Stimulated activated memory B cell treated with anti-CD40 and anti-IgM and Interleukin-4, amounts not matched to agents 10 μg/mL and 1 μg/mL and 100 μg/mL, for 72 hours (primary cell): ENCODE results near the gene CEACAM16.
A peak's percentile ranks its signal among the peaks of the same experiment; 100 is the strongest.

Source experiments
- ATAC-seq: fragments of 150-1000 bp; cut with Tn5 transposase; 2 replicates; pipeline ENCODE4 v1.10.0; 2021
- H3K27ac Mint-ChIP-seq: one replicate; pipeline ENCODE4 v1.8.0; 2022; ENCODE audit warnings: mild to moderate bottlenecking, mixed read lengths
- H3K27me3 Mint-ChIP-seq: one replicate; pipeline ENCODE4 v1.8.0; 2022; ENCODE audit warnings: mixed read lengths
- H3K36me3 Mint-ChIP-seq: one replicate; pipeline ENCODE4 v1.8.0; 2022; ENCODE audit warnings: mixed read lengths
- H3K4me1 Mint-ChIP-seq: one replicate; pipeline ENCODE4 v1.8.0; 2022; ENCODE audit warnings: mixed read lengths
- H3K4me3 Mint-ChIP-seq: one replicate; pipeline ENCODE4 v1.8.0; 2022; ENCODE audit warnings: mild to moderate bottlenecking, moderate library complexity, mixed read lengths
- H3K9me3 Mint-ChIP-seq: one replicate; pipeline ENCODE4 v1.8.0; 2022; ENCODE audit warnings: mixed read lengths

Gene CEACAM16

GRCh38 chr19:44723952-44724319, 25.0 kb downstream of the CEACAM16 start:
- Mint-ChIP-seq H3K27me3 (peaks cover 21% of the 10 kb centered on the region), H3K4me1 (peaks cover 48% of the 10 kb centered on the region), H3K4me3 (no peak overlapping the region), H3K27ac (peak overlapping the region; percentile 5), H3K9me3 (no peaks in the 10 kb centered on the region), H3K36me3 (no peaks in the 10 kb centered on the region)
- ATAC-seq, result peak; percentile 88

- ATAC-seq, result no peak
- H3K27ac Mint-ChIP-seq, result peak overlapping the region; percentile 22
- H3K36me3 Mint-ChIP-seq, result no peaks in the 10 kb centered on the region
- peaks cover 30% of the 10 kb centered on the region for H3K27me3 Mint-ChIP-seq
- H3K4me1 Mint-ChIP-seq, result peaks cover 59% of the 10 kb centered on the region
- no peak overlapping the region for H3K4me3 Mint-ChIP-seq
- H3K9me3 Mint-ChIP-seq, result no peaks in the 10 kb centered on the region
These were observed 26.3 kb downstream of the CEACAM16 start for GRCh38 chr19:44725251-44725650.

GRCh38 chr19:44725684-44726083, 26.7 kb downstream of the CEACAM16 start:
- H3K27ac Mint-ChIP-seq, result peak overlapping the region; percentile 22
- ATAC-seq, result no peak
- peaks cover 30% of the 10 kb centered on the region for H3K27me3 Mint-ChIP-seq
- no peaks in the 10 kb centered on the region for H3K36me3 Mint-ChIP-seq
- no peak overlapping the region for H3K4me3 Mint-ChIP-seq
- H3K9me3 Mint-ChIP-seq, result no peaks in the 10 kb centered on the region
- H3K4me1 Mint-ChIP-seq, result peaks cover 59% of the 10 kb centered on the region

- Mint-ChIP-seq H3K4me3 (no peak overlapping the region), H3K9me3 (no peaks in the 10 kb centered on the region), H3K36me3 (no peaks in the 10 kb centered on the region), H3K27me3 (peaks cover 30% of the 10 kb centered on the region), H3K4me1 (peaks cover 59% of the 10 kb centered on the region), H3K27ac (peak overlapping the region; percentile 22)
- ATAC-seq, result no peak
These were observed 27.5 kb downstream of the CEACAM16 start for GRCh38 chr19:44726465-44726864.

- peak overlapping the region; percentile 35 for H3K27ac Mint-ChIP-seq
- no peak overlapping the region for H3K4me3 Mint-ChIP-seq
- ATAC-seq, result no peak
- peaks cover 43% of the 10 kb centered on the region for H3K4me1 Mint-ChIP-seq
- H3K9me3 Mint-ChIP-seq, result no peaks in the 10 kb centered on the region
- no peaks in the 10 kb centered on the region for H3K36me3 Mint-ChIP-seq
- peaks cover 37% of the 10 kb centered on the region for H3K27me3 Mint-ChIP-seq
These were observed 29.2 kb downstream of the CEACAM16 start for GRCh38 chr19:44728178-44728577.

- Mint-ChIP-seq H3K36me3 (no peaks in the 10 kb centered on the region), H3K9me3 (no peaks in the 10 kb centered on the region), H3K4me3 (peak overlapping the region; percentile 33), H3K27me3 (peaks cover 35% of the 10 kb centered on the region), H3K4me1 (peaks cover 31% of the 10 kb centered on the region), H3K27ac (peak overlapping the region; percentile 59)
- ATAC-seq, result peak; percentile 81
These were observed 30.6 kb downstream of the CEACAM16 start for GRCh38 chr19:44729516-44730033.

GRCh38 chr19:44731081-44731480, 32.1 kb downstream of the CEACAM16 start:
- no peaks in the 10 kb centered on the region for H3K36me3 Mint-ChIP-seq
- peaks cover 36% of the 10 kb centered on the region for H3K27me3 Mint-ChIP-seq
- H3K4me3 Mint-ChIP-seq, result no peak overlapping the region
- H3K9me3 Mint-ChIP-seq, result no peaks in the 10 kb centered on the region
- no peak for ATAC-seq
- no peak overlapping the region for H3K27ac Mint-ChIP-seq
- peaks cover 30% of the 10 kb centered on the region for H3K4me1 Mint-ChIP-seq

- Mint-ChIP-seq H3K4me3 (no peak overlapping the region), H3K36me3 (no peaks in the 10 kb centered on the region), H3K27ac (peak overlapping the region; percentile 17), H3K9me3 (no peaks in the 10 kb centered on the region), H3K4me1 (peaks cover 34% of the 10 kb centered on the region), H3K27me3 (peaks cover 36% of the 10 kb centered on the region)
- no peak for ATAC-seq
These were observed 32.7 kb downstream of the CEACAM16 start for GRCh38 chr19:44731622-44732021.

GRCh38 chr19:44732235-44733014, 33.5 kb downstream of the CEACAM16 start:
- no peaks in the 10 kb centered on the region for H3K9me3 Mint-ChIP-seq
- H3K27me3 Mint-ChIP-seq, result peaks cover 36% of the 10 kb centered on the region
- ATAC-seq, result no peak
- H3K36me3 Mint-ChIP-seq, result no peaks in the 10 kb centered on the region
- H3K27ac Mint-ChIP-seq, result peak overlapping the region; percentile 17
- H3K4me1 Mint-ChIP-seq, result peaks cover 42% of the 10 kb centered on the region
- H3K4me3 Mint-ChIP-seq, result no peak overlapping the region

GRCh38 chr19:44734357-44734756, 35.4 kb downstream of the CEACAM16 start:
- no peak for ATAC-seq
- peak overlapping the region; percentile 44 for H3K27ac Mint-ChIP-seq
- no peaks in the 10 kb centered on the region for H3K36me3 Mint-ChIP-seq
- peaks cover 24% of the 10 kb centered on the region for H3K27me3 Mint-ChIP-seq
- H3K4me3 Mint-ChIP-seq, result no peak overlapping the region
- peaks cover 37% of the 10 kb centered on the region for H3K4me1 Mint-ChIP-seq
- H3K9me3 Mint-ChIP-seq, result no peaks in the 10 kb centered on the region

- no peak overlapping the region for H3K4me3 Mint-ChIP-seq
- peak overlapping the region; percentile 44 for H3K27ac Mint-ChIP-seq
- H3K27me3 Mint-ChIP-seq, result peaks cover 18% of the 10 kb centered on the region
- peaks cover 34% of the 10 kb centered on the region for H3K4me1 Mint-ChIP-seq
- no peaks in the 10 kb centered on the region for H3K9me3 Mint-ChIP-seq
- no peak for ATAC-seq
- H3K36me3 Mint-ChIP-seq, result no peaks in the 10 kb centered on the region
These were observed 36.1 kb downstream of the CEACAM16 start for GRCh38 chr19:44735011-44735410.

GRCh38 chr19:44737238-44738071, 38.5 kb downstream of the CEACAM16 start:
- Mint-ChIP-seq H3K4me3 (peak overlapping the region; percentile 45), H3K27me3 (peaks cover 9% of the 10 kb centered on the region), H3K36me3 (no peaks in the 10 kb centered on the region), H3K27ac (peak overlapping the region; percentile 87), H3K9me3 (no peaks in the 10 kb centered on the region), H3K4me1 (peaks cover 36% of the 10 kb centered on the region)
- ATAC-seq, result peak; percentile 71

GRCh38 chr19:44738136-44738535, 39.2 kb downstream of the CEACAM16 start:
- no peaks in the 10 kb centered on the region for H3K36me3 Mint-ChIP-seq
- H3K27ac Mint-ChIP-seq, result peak overlapping the region; percentile 87
- peaks cover 9% of the 10 kb centered on the region for H3K27me3 Mint-ChIP-seq
- peaks cover 41% of the 10 kb centered on the region for H3K4me1 Mint-ChIP-seq
- H3K9me3 Mint-ChIP-seq, result no peaks in the 10 kb centered on the region
- ATAC-seq, result no peak
- no peak overlapping the region for H3K4me3 Mint-ChIP-seq

- H3K4me1 Mint-ChIP-seq, result peaks cover 41% of the 10 kb centered on the region
- no peak overlapping the region for H3K4me3 Mint-ChIP-seq
- H3K27ac Mint-ChIP-seq, result peak overlapping the region; percentile 87
- ATAC-seq, result no peak
- no peaks in the 10 kb centered on the region for H3K36me3 Mint-ChIP-seq
- peaks cover 9% of the 10 kb centered on the region for H3K27me3 Mint-ChIP-seq
- H3K9me3 Mint-ChIP-seq, result no peaks in the 10 kb centered on the region
These were observed 39.9 kb downstream of the CEACAM16 start for GRCh38 chr19:44738603-44739558.
